HG03354 (cell line): ENCODE measurements around the gene ABTB2.

Experiments used
- ATAC-seq: cut with Tn5 transposase; IDR thresholded peaks from one replicate; pipeline ENCODE4 v1.9.1; 2021; ENCODE audit warnings: mild to moderate bottlenecking; ENCODE audit not compliant: unreplicated experiment, poor library complexity, severe bottlenecking

Gene ABTB2

GRCh38 chr11:34205326-34206035 lies 152.3 kb downstream of the ABTB2 start:
- no peak for ATAC-seq

GRCh38 chr11:34204396-34205279 lies 153.2 kb downstream of the ABTB2 start:
- ATAC-seq: no peak

GRCh38 chr11:34203377-34203871 lies 154.4 kb downstream of the ABTB2 start:
- peak; percentile 44 for ATAC-seq

- no peak for ATAC-seq
Observed at GRCh38 chr11:34201129-34201528, 156.7 kb downstream of the ABTB2 start.

- ATAC-seq: no peak
Observed at GRCh38 chr11:34199525-34199924, 158.3 kb downstream of the ABTB2 start.

- peak; percentile 48 for ATAC-seq
Observed at GRCh38 chr11:34198523-34198922, 159.3 kb downstream of the ABTB2 start.

DNA sequence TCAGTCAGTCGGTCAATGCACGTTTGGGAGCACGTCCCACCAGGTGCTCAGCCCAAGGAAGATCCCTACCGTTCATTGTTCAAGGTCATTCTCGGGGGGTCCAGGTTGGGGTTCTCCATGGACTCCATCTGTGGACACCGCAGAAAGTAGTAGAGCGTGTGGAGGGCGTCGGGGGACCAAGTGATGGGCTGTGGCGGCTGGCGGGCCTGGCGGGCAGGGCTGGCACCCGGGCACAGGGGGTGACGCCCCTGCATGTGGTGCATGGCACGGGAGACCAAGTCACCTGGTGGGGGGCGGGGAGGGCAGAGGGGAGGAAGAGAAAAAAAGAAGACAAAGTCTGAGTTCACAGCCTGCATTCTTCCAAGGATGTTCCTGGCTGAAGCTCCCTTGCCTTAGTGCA lies 160.6 kb downstream of the ABTB2 start:
- no peak for ATAC-seq

- no peak for ATAC-seq
Observed at GRCh38 chr11:34194576-34195335, 163.1 kb downstream of the ABTB2 start.

GRCh38 chr11:34192481-34193401 lies 165.1 kb downstream of the ABTB2 start:
- no peak for ATAC-seq

GRCh38 chr11:34191578-34191977 lies 166.2 kb downstream of the ABTB2 start:
- ATAC-seq: no peak

DNA sequence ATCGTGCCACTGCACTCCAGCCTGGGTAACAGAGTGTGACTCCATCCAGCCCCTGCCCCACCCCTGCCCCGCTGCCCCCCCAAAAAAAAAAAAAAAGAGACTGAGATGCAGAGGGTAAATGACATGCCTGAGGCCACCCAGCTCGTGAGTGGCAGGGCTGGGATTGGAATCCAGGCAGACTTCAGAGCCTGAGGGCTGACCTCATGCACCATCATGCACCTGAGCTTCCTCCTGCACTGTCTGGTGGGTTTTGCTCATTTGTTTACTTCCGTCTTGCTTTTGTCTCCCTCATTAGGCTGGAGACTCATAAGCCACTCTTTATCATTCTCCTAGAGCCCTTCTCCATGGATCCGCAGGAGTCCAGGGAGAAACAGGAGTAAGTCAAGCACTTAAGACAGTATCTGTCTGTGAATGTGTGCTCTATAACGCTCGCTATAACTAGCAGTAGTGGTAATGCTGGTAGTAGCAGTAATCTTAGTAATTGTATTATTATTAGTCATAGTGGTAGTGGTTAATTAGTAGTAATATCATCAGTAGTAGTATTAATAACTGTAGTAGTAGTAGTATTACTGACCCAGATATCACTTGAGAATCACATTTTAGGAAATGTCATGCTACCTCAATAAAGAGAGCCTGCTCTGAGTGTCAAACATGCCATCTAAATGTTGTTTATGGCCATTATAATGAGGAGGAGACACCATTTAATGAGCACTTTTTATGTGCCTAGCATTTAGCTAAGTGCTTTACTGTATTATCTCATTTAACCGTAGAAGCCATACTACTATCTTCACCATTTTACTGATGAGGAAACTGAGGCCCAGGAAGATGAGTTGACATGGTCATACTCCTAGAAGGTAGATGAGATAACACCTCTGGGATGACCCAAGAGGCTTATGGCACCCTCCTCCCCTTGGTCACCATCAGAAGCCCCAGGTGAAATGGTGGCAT lies 167.3 kb downstream of the ABTB2 start:
- no peak for ATAC-seq

DNA sequence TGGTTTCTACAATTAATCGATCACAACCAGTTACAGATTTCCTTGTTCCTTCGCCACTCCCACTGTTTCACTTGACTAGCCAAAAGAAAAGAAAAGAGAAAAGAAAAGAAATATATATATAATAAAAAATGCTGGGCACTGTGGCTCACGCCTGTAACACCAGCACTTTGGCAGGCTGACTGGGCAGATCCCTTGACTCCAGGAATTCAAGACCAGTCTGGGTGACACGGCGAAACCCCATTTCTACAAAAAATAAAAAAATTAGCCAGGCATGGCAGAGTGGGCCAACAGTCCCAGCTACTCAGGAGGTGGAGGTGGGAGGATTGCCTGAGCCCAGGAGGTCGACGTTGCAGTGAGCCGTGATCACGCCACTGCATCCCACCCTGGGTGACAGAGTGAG lies 168.6 kb downstream of the ABTB2 start:
- no peak for ATAC-seq

GRCh38 chr11:34188181-34188580 lies 169.6 kb downstream of the ABTB2 start:
- no peak for ATAC-seq

DNA sequence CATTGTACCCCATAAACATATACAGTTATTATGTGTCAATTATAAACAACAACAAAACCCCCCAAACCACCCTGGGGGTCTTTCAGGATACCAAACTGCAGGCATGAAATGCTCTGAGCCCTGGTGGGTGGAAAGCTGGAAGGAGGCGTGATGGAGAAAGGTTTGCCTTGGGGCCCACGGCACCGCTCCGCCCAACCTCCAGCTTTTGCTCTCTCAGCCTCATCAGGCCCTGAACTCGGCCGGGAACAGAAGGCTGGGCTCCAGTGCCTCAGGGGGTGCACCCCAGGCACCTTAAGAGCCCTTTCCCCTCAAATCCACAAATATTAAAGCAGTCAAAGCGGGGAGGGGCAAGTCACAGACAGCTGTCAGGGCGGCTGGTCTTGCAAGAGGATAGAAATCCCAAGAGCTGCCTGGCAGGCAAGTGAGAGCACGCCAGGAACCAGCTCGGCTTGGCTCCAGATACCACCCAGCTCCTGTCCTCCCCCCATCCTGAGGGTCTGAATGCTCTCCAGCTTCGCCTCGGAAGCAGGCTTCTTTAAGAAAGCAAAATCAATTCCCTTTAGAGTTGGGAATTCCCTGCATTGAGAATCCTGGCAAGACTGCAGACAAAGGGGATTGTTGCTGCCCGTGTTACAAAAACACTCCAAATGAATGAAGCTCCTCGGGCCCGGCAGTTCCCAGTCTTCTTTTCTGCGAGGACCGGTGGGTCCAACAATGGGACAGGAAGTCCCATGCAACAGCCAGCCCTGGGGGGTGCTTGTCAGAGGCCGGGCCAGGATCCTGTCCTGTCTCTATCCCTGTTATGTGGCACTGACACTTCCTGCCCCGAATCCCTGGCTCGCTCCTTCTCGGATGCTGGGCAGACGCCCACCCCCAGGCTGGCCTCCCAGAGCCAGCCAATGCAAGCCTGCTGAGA lies 171.6 kb downstream of the ABTB2 start:
- no peak for ATAC-seq

- no peak for ATAC-seq
Observed at GRCh38 chr11:34184505-34185015, 173.2 kb downstream of the ABTB2 start.

DNA sequence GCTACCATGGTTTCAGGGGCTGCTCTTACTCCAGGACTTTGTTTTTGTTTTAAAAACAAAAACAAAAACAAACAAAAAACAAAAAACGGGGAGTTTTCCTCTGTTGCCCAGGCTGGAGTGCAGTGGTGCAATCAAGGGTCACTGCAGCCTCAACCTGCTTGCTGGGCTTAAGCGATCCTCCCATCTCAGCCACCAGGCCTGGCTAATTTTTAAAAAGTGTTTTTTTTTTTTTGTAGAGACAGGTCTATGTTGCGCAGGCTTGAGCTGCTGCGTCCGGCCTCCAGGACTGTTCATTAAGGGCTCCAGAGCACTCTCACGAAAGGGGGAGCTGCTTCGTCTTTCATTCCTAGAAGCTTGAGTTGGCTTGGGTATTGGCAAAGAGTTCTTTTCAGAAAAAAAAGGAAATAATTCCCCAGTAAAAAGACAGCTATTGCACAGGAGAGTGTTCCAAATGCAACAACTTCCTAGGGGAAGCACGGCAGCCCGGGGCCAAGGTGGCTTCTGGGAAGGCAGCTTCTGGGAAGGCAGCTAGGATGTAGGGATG lies 173.9 kb downstream of the ABTB2 start:
- no peak for ATAC-seq
